Left lung (tissue), 10 donors: ENCODE results near the gene CSRP1. TPM values are rescaled to one million over a fixed set of nuclear protein-coding genes. Genes with fewer than 3 reads are reported as not detected.

Source experiments
- ATAC-seq: fragments of 200-7000 bp; cut with Tn5 transposase; one replicate; pipeline ENCODE4 v1.9.1; 2020; ENCODE audit warnings: moderate library complexity
- DNase-seq, 4 donors: peaks; one replicate each; pipeline ENCODE4 v3.0.0-alpha.2; 2013 to 2020
- H3K27ac ChIP-seq, 2 donors: fragments of 200-600 bp; sonication (generic) in 1 of 2; one replicate each; pipeline versions ENCODE4 v1.5.0 to v1.8.0; 2020 to 2021
- H3K27me3 ChIP-seq, 2 donors: fragments of 200-600 bp; sonication (generic) in 1 of 2; one replicate each; pipeline versions ENCODE4 v1.5.0 to v1.8.0; 2020 to 2021
- H3K36me3 ChIP-seq, 2 donors: fragments of 200-600 bp; sonication (generic) in 1 of 2; one replicate each; pipeline versions ENCODE4 v1.5.0 to v1.8.0; 2020 to 2021
- H3K4me1 ChIP-seq, 2 donors: fragments of 200-600 bp; one replicate each; pipeline ENCODE4 v1.8.0; 2021
- H3K4me3 ChIP-seq, 2 donors: fragments of 200-600 bp; sonication (generic) in 1 of 2; one replicate each; pipeline versions ENCODE4 v1.5.0 to v1.8.0; 2020 to 2021; ENCODE audit warnings: mild to moderate bottlenecking in 1 of 2
- H3K9me3 ChIP-seq, 2 donors: fragments of 200-600 bp; sonication (generic) in 1 of 2; one replicate each; pipeline versions ENCODE4 v1.5.0 to v1.8.0; 2020 to 2021
- CTCF ChIP-seq, 2 donors: fragments of 200-600 bp; sonication (generic) in 1 of 2; IDR thresholded peaks; one replicate each; pipeline versions ENCODE4 v1.5.0 to v1.8.0; 2021; ENCODE audit warnings: antibody characterized with exemption in 2 of 2
- intact Hi-C, 2 donors: fragments of 100-400 bp; cut with DNase I; formaldehyde crosslinking; loops; one replicate each; pipeline versions ENCODE4 v1.11.2 to v1.14.2; 2022
- polyA plus RNA-seq, 6 donors: library from polyadenylated mRNA; unstranded; fragments of 120-200 nt; gene quantifications; one replicate each; pipeline ENCODE4 v1.2.1, GENCODE V29; 2013; ENCODE audit not compliant: insufficient read length in 6 of 6
- total RNA-seq, 2 donors: library from RNA; stranded (reverse); fragmentation: NEBNext Ultra II Directional; extraction: Animal tissue kit (Norgen Biotek cat#: 25700); gene quantifications; one replicate each; pipeline ENCODE4 v1.2.1, GENCODE V29; 2021
- donor health status: DM: no; HTN: yes; CAD: no.
- donor health status: DM: no; HTN: no; CAD: no.

CSRP1 gene
- total and polyA plus RNA-seq, 8 donors = 215 to 360 (median 254) TPM

GRCh38 chr1:201513498-201514243 is 6.7 kb upstream of the CSRP1 start:
- H3K9me3 ChIP-seq = no peaks in the 10 kb centered on the region
- DNase-seq = no peak
- H3K4me1 ChIP-seq = peaks cover 12 to 25% of the 10 kb centered on the region in 2 donors
- H3K27me3 ChIP-seq = no peaks in the 10 kb centered on the region
- H3K4me3 ChIP-seq = no peak overlapping the region
- intact Hi-C loops = loop anchor here in 1 of 2 donors (10.0 kb wide), 1 partner anchor 69 kb away; no protein-coding TSS in a partner anchor
- no peak for TF ChIP-seq CTCF (IDR thresholded peaks at IDR 0.05)
- no peak for ATAC-seq
- no peaks in the 10 kb centered on the region for H3K36me3 ChIP-seq
- H3K27ac ChIP-seq = no peak overlapping the region

GRCh38 chr1:201511941-201512539 is 5.1 kb upstream of the CSRP1 start:
- intact Hi-C loops = loop anchor here in 1 of 2 donors (10.0 kb wide), 1 partner anchor 67 kb away; no protein-coding TSS in a partner anchor
- ATAC-seq = peak; percentile 86
- no peak for TF ChIP-seq CTCF (IDR thresholded peaks at IDR 0.05)
- peak in 3 of 4 donors; percentile 83 to 86 (median 86) for DNase-seq
- H3K27ac ChIP-seq = peak overlapping the region; percentile 77 to 83
- H3K4me1 ChIP-seq = peaks cover 12 to 36% of the 10 kb centered on the region in 2 donors
- no peaks in the 10 kb centered on the region for H3K27me3 ChIP-seq
- no peaks in the 10 kb centered on the region for H3K36me3 ChIP-seq
- no peak overlapping the region for H3K4me3 ChIP-seq
- no peaks in the 10 kb centered on the region for H3K9me3 ChIP-seq

DNA sequence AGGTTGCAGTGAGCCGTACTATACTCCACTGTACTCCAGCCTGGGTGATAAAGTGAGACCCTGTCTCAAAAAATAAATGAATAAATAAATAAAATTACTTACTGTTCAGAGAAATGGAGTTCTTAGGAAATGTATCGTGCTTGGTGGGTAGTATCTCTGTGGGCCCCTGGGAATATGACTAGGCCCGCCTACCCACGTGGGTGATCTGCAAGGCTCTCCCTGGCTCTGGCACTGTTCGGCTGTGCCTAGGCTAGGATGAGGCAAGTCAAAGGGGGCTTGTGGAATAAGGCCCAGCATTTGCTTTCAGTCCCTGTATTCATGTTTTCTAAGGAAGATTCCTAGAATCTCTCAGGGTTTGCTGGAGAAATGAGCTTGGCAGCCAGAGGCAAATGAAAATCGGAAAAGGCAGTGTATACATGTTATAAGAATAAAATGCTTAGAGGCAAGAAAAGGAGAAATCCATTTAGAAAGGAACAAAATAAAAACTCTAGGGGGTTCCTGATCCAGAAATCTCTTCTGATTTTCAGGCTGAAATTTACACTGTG is 4.5 kb upstream of the CSRP1 start:
- Histone ChIP-seq H3K36me3 (no peaks in the 10 kb centered on the region), H3K27me3 (no peaks in the 10 kb centered on the region), H3K9me3 (no peaks in the 10 kb centered on the region), H3K27ac (peak overlapping the region; percentile 77 to 83), H3K4me1 (peaks cover 12 to 42% of the 10 kb centered on the region in 2 donors), H3K4me3 (no peak overlapping the region)
- TF ChIP-seq CTCF (IDR thresholded peaks at IDR 0.05) = no peak
- DNase-seq = no peak
- intact Hi-C loops = loop anchor here in 1 of 2 donors (10.0 kb wide), 1 partner anchor 67 kb away; no protein-coding TSS in a partner anchor
- ATAC-seq = no peak

DNA sequence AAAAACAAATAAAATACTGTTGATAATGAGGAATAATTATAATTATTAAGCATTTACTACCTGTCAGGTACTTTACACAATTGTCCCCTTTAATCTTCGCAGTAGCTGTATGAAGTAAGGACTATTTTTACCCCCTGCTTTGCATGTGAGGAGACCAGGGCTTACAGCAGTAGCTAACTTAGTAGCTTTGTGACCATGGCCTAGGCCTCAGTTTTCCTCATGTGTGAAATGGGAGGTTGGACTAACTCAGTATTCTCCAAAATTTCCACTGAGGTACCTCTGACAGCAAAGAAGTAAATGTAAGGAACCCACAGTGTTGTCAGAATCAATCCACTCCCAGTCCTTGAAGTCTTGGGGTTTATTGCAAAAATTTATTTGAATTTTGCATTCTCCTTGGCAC is 3.8 kb upstream of the CSRP1 start:
- intact Hi-C loops = loop anchor here in 1 of 2 donors (10.0 kb wide), 1 partner anchor 66 kb away; no protein-coding TSS in a partner anchor
- ATAC-seq = no peak

More for the DNA sequence above, 3.8 kb upstream of the CSRP1 start:
- no peak for TF ChIP-seq CTCF (IDR thresholded peaks at IDR 0.05)
- no peak for DNase-seq
- Histone ChIP-seq H3K27me3 (no peaks in the 10 kb centered on the region), H3K9me3 (no peaks in the 10 kb centered on the region), H3K27ac (peak overlapping the region in 1 of 2 donors; percentile 83), H3K4me1 (peaks cover 17 to 49% of the 10 kb centered on the region in 2 donors), H3K4me3 (no peak overlapping the region), H3K36me3 (no peaks in the 10 kb centered on the region)
